Measurements from ENCODE around the gene TCTA.

Gene TCTA

GRCh38 chr3:49421890-49422378, 9.7 kb downstream of the TCTA start:
- H3K27me3 ChIP-seq (replicated peaks; ENCODE audit: control insufficient read depth, insufficient read depth, low read length, poor library complexity, severe bottlenecking), result no peaks in the 10 kb centered on the region
- H3K4me3 ChIP-seq (ENCODE audit: insufficient read depth, low read depth, low read length, poor library complexity, severe bottlenecking), result no peak overlapping the region
- no peak overlapping the region for H3K27ac ChIP-seq (ENCODE audit: insufficient read depth, low read length, poor library complexity, severe bottlenecking)
- H3K4me1 ChIP-seq (ENCODE audit: control insufficient read depth, insufficient read depth, low read length, poor library complexity, severe bottlenecking), result peaks cover 15% of the 10 kb centered on the region
- H3K36me3 ChIP-seq (ENCODE audit: control insufficient read depth, insufficient read depth, low read length), result peaks cover 4% of the 10 kb centered on the region
- DNase-seq, result no peak
- no peaks in the 10 kb centered on the region for H3K9me3 ChIP-seq (ENCODE audit: control insufficient read depth, low read length)

- Histone ChIP-seq H3K4me1 (ENCODE audit: control insufficient read depth, insufficient read depth, low read length, poor library complexity, severe bottlenecking) (peaks cover 8% of the 10 kb centered on the region), H3K9me3 (ENCODE audit: control insufficient read depth, low read length) (no peaks in the 10 kb centered on the region), H3K4me3 (ENCODE audit: insufficient read depth, low read depth, low read length, poor library complexity, severe bottlenecking) (no peak within 1 kb of the TSS), H3K36me3 (ENCODE audit: control insufficient read depth, insufficient read depth, low read length) (peaks cover 4% of the 10 kb centered on the region), H3K27ac (ENCODE audit: insufficient read depth, low read length, poor library complexity, severe bottlenecking) (peak within 1 kb of the TSS; percentile 13), H3K27me3 (replicated peaks; ENCODE audit: control insufficient read depth, insufficient read depth, low read length, poor library complexity, severe bottlenecking) (no peaks in the 10 kb centered on the region)
- DNase-seq, result no peak
Measured at GRCh38 chr3:49422379-49423248, 10.4 kb downstream of the TCTA start, which contains the start of gene AMT. TSS of gene AMT (minus strand) at chr3:49422473. CDS start at chr3:49422450, 23 bp downstream.

- no peak overlapping the region for H3K27ac ChIP-seq (ENCODE audit: insufficient read depth, low read length, poor library complexity, severe bottlenecking)
- H3K27me3 ChIP-seq (replicated peaks; ENCODE audit: control insufficient read depth, insufficient read depth, low read length, poor library complexity, severe bottlenecking), result no peaks in the 10 kb centered on the region
- H3K4me3 ChIP-seq (ENCODE audit: insufficient read depth, low read depth, low read length, poor library complexity, severe bottlenecking), result no peak overlapping the region
- peaks cover 4% of the 10 kb centered on the region for H3K36me3 ChIP-seq (ENCODE audit: control insufficient read depth, insufficient read depth, low read length)
- peaks cover 9% of the 10 kb centered on the region for H3K4me1 ChIP-seq (ENCODE audit: control insufficient read depth, insufficient read depth, low read length, poor library complexity, severe bottlenecking)
- no peak for DNase-seq
- H3K9me3 ChIP-seq (ENCODE audit: control insufficient read depth, low read length), result no peaks in the 10 kb centered on the region
Measured at GRCh38 chr3:49424816-49425215, 12.6 kb downstream of the TCTA start.

GRCh38 chr3:49427586-49427985, 15.4 kb downstream of the TCTA start:
- no peaks in the 10 kb centered on the region for H3K36me3 ChIP-seq (ENCODE audit: control insufficient read depth, insufficient read depth, low read length)
- no peaks in the 10 kb centered on the region for H3K27me3 ChIP-seq (replicated peaks; ENCODE audit: control insufficient read depth, insufficient read depth, low read length, poor library complexity, severe bottlenecking)
- H3K4me3 ChIP-seq (ENCODE audit: insufficient read depth, low read depth, low read length, poor library complexity, severe bottlenecking), result no peak overlapping the region
- H3K27ac ChIP-seq (ENCODE audit: insufficient read depth, low read length, poor library complexity, severe bottlenecking), result no peak overlapping the region
- peaks cover 9% of the 10 kb centered on the region for H3K4me1 ChIP-seq (ENCODE audit: control insufficient read depth, insufficient read depth, low read length, poor library complexity, severe bottlenecking)
- no peak for DNase-seq
- H3K9me3 ChIP-seq (ENCODE audit: control insufficient read depth, low read length), result no peaks in the 10 kb centered on the region

- H3K27me3 ChIP-seq (replicated peaks; ENCODE audit: control insufficient read depth, insufficient read depth, low read length, poor library complexity, severe bottlenecking), result no peaks in the 10 kb centered on the region
- H3K27ac ChIP-seq (ENCODE audit: insufficient read depth, low read length, poor library complexity, severe bottlenecking), result peak overlapping the region; percentile 77
- no peaks in the 10 kb centered on the region for H3K9me3 ChIP-seq (ENCODE audit: control insufficient read depth, low read length)
- H3K4me3 ChIP-seq (ENCODE audit: insufficient read depth, low read depth, low read length, poor library complexity, severe bottlenecking), result peak overlapping the region; percentile 66
- peaks cover 9% of the 10 kb centered on the region for H3K4me1 ChIP-seq (ENCODE audit: control insufficient read depth, insufficient read depth, low read length, poor library complexity, severe bottlenecking)
- DNase-seq, result no peak
- no peaks in the 10 kb centered on the region for H3K36me3 ChIP-seq (ENCODE audit: control insufficient read depth, insufficient read depth, low read length)
Measured at GRCh38 chr3:49428752-49429080, 16.5 kb downstream of the TCTA start.

GRCh38 chr3:49434731-49435130, 22.5 kb downstream of the TCTA start:
- no peaks in the 10 kb centered on the region for H3K9me3 ChIP-seq (ENCODE audit: control insufficient read depth, low read length)
- no peaks in the 10 kb centered on the region for H3K36me3 ChIP-seq (ENCODE audit: control insufficient read depth, insufficient read depth, low read length)
- DNase-seq, result no peak
- H3K27me3 ChIP-seq (replicated peaks; ENCODE audit: control insufficient read depth, insufficient read depth, low read length, poor library complexity, severe bottlenecking), result no peaks in the 10 kb centered on the region
- H3K4me1 ChIP-seq (ENCODE audit: control insufficient read depth, insufficient read depth, low read length, poor library complexity, severe bottlenecking), result no peaks in the 10 kb centered on the region
- H3K27ac ChIP-seq (ENCODE audit: insufficient read depth, low read length, poor library complexity, severe bottlenecking), result no peak overlapping the region
- no peak overlapping the region for H3K4me3 ChIP-seq (ENCODE audit: insufficient read depth, low read depth, low read length, poor library complexity, severe bottlenecking)

GRCh38 chr3:49445391-49445790, 33.2 kb downstream of the TCTA start:
- no peak overlapping the region for H3K4me3 ChIP-seq (ENCODE audit: insufficient read depth, low read depth, low read length, poor library complexity, severe bottlenecking)
- no peaks in the 10 kb centered on the region for H3K36me3 ChIP-seq (ENCODE audit: control insufficient read depth, insufficient read depth, low read length)
- H3K27ac ChIP-seq (ENCODE audit: insufficient read depth, low read length, poor library complexity, severe bottlenecking), result no peak overlapping the region
- H3K9me3 ChIP-seq (ENCODE audit: control insufficient read depth, low read length), result no peaks in the 10 kb centered on the region
- H3K4me1 ChIP-seq (ENCODE audit: control insufficient read depth, insufficient read depth, low read length, poor library complexity, severe bottlenecking), result peaks cover 13% of the 10 kb centered on the region
- no peaks in the 10 kb centered on the region for H3K27me3 ChIP-seq (replicated peaks; ENCODE audit: control insufficient read depth, insufficient read depth, low read length, poor library complexity, severe bottlenecking)
- DNase-seq, result no peak

GRCh38 chr3:49453621-49454020, 41.4 kb downstream of the TCTA start:
- no peaks in the 10 kb centered on the region for H3K36me3 ChIP-seq (ENCODE audit: control insufficient read depth, insufficient read depth, low read length)
- no peak overlapping the region for H3K27ac ChIP-seq (ENCODE audit: insufficient read depth, low read length, poor library complexity, severe bottlenecking)
- no peak for DNase-seq
- no peaks in the 10 kb centered on the region for H3K27me3 ChIP-seq (replicated peaks; ENCODE audit: control insufficient read depth, insufficient read depth, low read length, poor library complexity, severe bottlenecking)
- no peak overlapping the region for H3K4me3 ChIP-seq (ENCODE audit: insufficient read depth, low read depth, low read length, poor library complexity, severe bottlenecking)
- no peaks in the 10 kb centered on the region for H3K9me3 ChIP-seq (ENCODE audit: control insufficient read depth, low read length)
- no peaks in the 10 kb centered on the region for H3K4me1 ChIP-seq (ENCODE audit: control insufficient read depth, insufficient read depth, low read length, poor library complexity, severe bottlenecking)

GRCh38 chr3:49454458-49454857, 42.2 kb downstream of the TCTA start:
- no peak overlapping the region for H3K4me3 ChIP-seq (ENCODE audit: insufficient read depth, low read depth, low read length, poor library complexity, severe bottlenecking)
- no peak for DNase-seq
- H3K27me3 ChIP-seq (replicated peaks; ENCODE audit: control insufficient read depth, insufficient read depth, low read length, poor library complexity, severe bottlenecking), result no peaks in the 10 kb centered on the region
- H3K27ac ChIP-seq (ENCODE audit: insufficient read depth, low read length, poor library complexity, severe bottlenecking), result no peak overlapping the region
- no peaks in the 10 kb centered on the region for H3K4me1 ChIP-seq (ENCODE audit: control insufficient read depth, insufficient read depth, low read length, poor library complexity, severe bottlenecking)
- no peaks in the 10 kb centered on the region for H3K36me3 ChIP-seq (ENCODE audit: control insufficient read depth, insufficient read depth, low read length)
- H3K9me3 ChIP-seq (ENCODE audit: control insufficient read depth, low read length), result no peaks in the 10 kb centered on the region

GRCh38 chr3:49454898-49455681, 42.9 kb downstream of the TCTA start:
- Histone ChIP-seq H3K4me3 (ENCODE audit: insufficient read depth, low read depth, low read length, poor library complexity, severe bottlenecking) (no peak overlapping the region), H3K27ac (ENCODE audit: insufficient read depth, low read length, poor library complexity, severe bottlenecking) (no peak overlapping the region), H3K36me3 (ENCODE audit: control insufficient read depth, insufficient read depth, low read length) (no peaks in the 10 kb centered on the region), H3K4me1 (ENCODE audit: control insufficient read depth, insufficient read depth, low read length, poor library complexity, severe bottlenecking) (no peaks in the 10 kb centered on the region), H3K27me3 (replicated peaks; ENCODE audit: control insufficient read depth, insufficient read depth, low read length, poor library complexity, severe bottlenecking) (no peaks in the 10 kb centered on the region), H3K9me3 (ENCODE audit: control insufficient read depth, low read length) (no peaks in the 10 kb centered on the region)
- no peak for DNase-seq
